Measurements from ENCODE around the gene MSH2. TPM values are rescaled to one million over a fixed set of nuclear protein-coding genes. Genes with fewer than 3 reads are reported as not detected.
"Not testable (repeated sequence)": the region's sequence is repeated elsewhere in the genome, so short reads cannot be mapped to it uniquely, and the experiment has no call there.

MSH2 gene
- total RNA-seq, 2 experiments from 2014 or later: 56.9 to 59.2 TPM

- ATAC-seq (no peak), DNase-seq (no peak)
- Mint-ChIP-seq H3K27ac (no peak overlapping the region), H3K4me1 (ENCODE audit: low read depth) (no peaks in the 10 kb centered on the region), H3K27me3 (no peaks in the 10 kb centered on the region), H3K4me3 (no peak overlapping the region), H3K9me3 (no peaks in the 10 kb centered on the region), H3K36me3 (ENCODE audit: low read depth) (no peaks in the 10 kb centered on the region)
- TF ChIP-seq CTCF (IDR thresholded peaks at IDR 0.05): no peak
- CTCF ChIA-PET: interaction anchor here (0.7 kb wide), 1 partner anchor 24 kb away, joined by 3 read pairs; no protein-coding TSS in a partner anchor
- POLR2A ChIA-PET: no interaction called here
- intact Hi-C loops (cut with micrococcal nuclease): no loop called here
These were observed 43.5 kb upstream of the MSH2 start for GRCh38 chr2:47359375-47359868.

- no peak overlapping the region for H3K27ac Mint-ChIP-seq
- intact Hi-C loops (cut with micrococcal nuclease): no loop called here
- DNase-seq: no peak
- no peak for ATAC-seq
- H3K27me3 Mint-ChIP-seq: no peaks in the 10 kb centered on the region
- H3K9me3 Mint-ChIP-seq: no peaks in the 10 kb centered on the region
- H3K4me1 Mint-ChIP-seq (ENCODE audit: low read depth): no peaks in the 10 kb centered on the region
- H3K36me3 Mint-ChIP-seq (ENCODE audit: low read depth): no peaks in the 10 kb centered on the region
- no peak overlapping the region for H3K4me3 Mint-ChIP-seq
- TF ChIP-seq CTCF (IDR thresholded peaks at IDR 0.05): no peak
- CTCF ChIA-PET: no interaction called here
- POLR2A ChIA-PET: no interaction called here
These were observed 42.7 kb upstream of the MSH2 start for GRCh38 chr2:47360283-47360682.

- Mint-ChIP-seq H3K27ac (no peak overlapping the region), H3K4me3 (no peak overlapping the region), H3K9me3 (no peaks in the 10 kb centered on the region), H3K4me1 (ENCODE audit: low read depth) (no peaks in the 10 kb centered on the region), H3K27me3 (no peaks in the 10 kb centered on the region), H3K36me3 (ENCODE audit: low read depth) (no peaks in the 10 kb centered on the region)
- no peak for TF ChIP-seq CTCF (IDR thresholded peaks at IDR 0.05)
- ATAC-seq: no peak
- ChIA-PET CTCF (no interaction called here), POLR2A (no interaction called here)
- intact Hi-C loops (cut with micrococcal nuclease): no loop called here
- no peak for DNase-seq
These were observed 42.0 kb upstream of the MSH2 start for GRCh38 chr2:47360927-47361326.

GRCh38 chr2:47361505-47362229, 41.3 kb upstream of the MSH2 start:
- POLR2A ChIA-PET; intact Hi-C loops (cut with micrococcal nuclease); H3K9me3 Mint-ChIP-seq; DNase-seq; ATAC-seq; H3K36me3 Mint-ChIP-seq (ENCODE audit: low read depth); H3K27ac Mint-ChIP-seq; H3K4me3 Mint-ChIP-seq; H3K4me1 Mint-ChIP-seq (ENCODE audit: low read depth); CTCF ChIA-PET; H3K27me3 Mint-ChIP-seq: not testable (repeated sequence)

GRCh38 chr2:47373747-47374146, 29.2 kb upstream of the MSH2 start:
- no peaks in the 10 kb centered on the region for H3K9me3 Mint-ChIP-seq
- intact Hi-C loops (cut with micrococcal nuclease): no loop called here
- no peak for DNase-seq
- ChIA-PET POLR2A (no interaction called here), CTCF (interaction anchor here (1.1 to 2.2 kb wide), 3 partner anchors 14 to 394 kb away, joined by 3 to 9 read pairs (median 5); no protein-coding TSS in a partner anchor)
- TF ChIP-seq CTCF (IDR thresholded peaks at IDR 0.05): no peak
- H3K4me3 Mint-ChIP-seq: no peak overlapping the region
- no peak overlapping the region for H3K27ac Mint-ChIP-seq
- H3K4me1 Mint-ChIP-seq (ENCODE audit: low read depth): peaks cover under 1% of the 10 kb centered on the region
- H3K36me3 Mint-ChIP-seq (ENCODE audit: low read depth): no peaks in the 10 kb centered on the region
- H3K27me3 Mint-ChIP-seq: peaks cover 9% of the 10 kb centered on the region
- no peak for ATAC-seq
